A673 (cell line): ENCODE results near the gene PPA2. TPM values are rescaled to one million over a fixed set of nuclear protein-coding genes. Genes with fewer than 3 reads are reported as not detected.

Source experiments
- BruUV-seq: library from RNA; stranded (reverse); fragments of 400-500 nt; replicated peaks from 2 replicates; lab custom pipeline; 2021; lab: Mats Ljungman, UMichigan
- CTCF ChIA-PET: fragments of 300-600 bp; sonication (Branson Sonifier 250); formaldehyde crosslinking; loops from one replicate; lab custom pipeline; 2022; ENCODE audit warnings: antibody characterized with exemption; lab: Charles Lee
- POLR2A ChIA-PET: fragments of 300-600 bp; sonication (Branson Sonifier 250); formaldehyde crosslinking; loops from one replicate; lab custom pipeline; 2022; ENCODE audit warnings: antibody characterized with exemption; ENCODE audit not compliant: low non-redundant PET; lab: Charles Lee
- DNase-seq: peaks from one replicate; pipeline ENCODE4 v3.0.0-alpha.2; 2015; ENCODE audit warnings: low spot score
- H3K27ac ChIP-seq: fragments of 200-600 bp; sonication (generic); 2 replicates; pipeline ENCODE4 v1.5.1; 2016; ENCODE audit warnings: mixed run types, low read depth, mild to moderate bottlenecking, mixed read lengths, antibody characterized with exemption, low read length; ENCODE audit not compliant: poor library complexity, severe bottlenecking
- H3K27me3 ChIP-seq: fragments of 200-600 bp; sonication (generic); replicated peaks from 2 replicates; pipeline ENCODE4 v1.6.1; 2017; ENCODE audit warnings: mixed run types, low read depth, mild to moderate bottlenecking, mixed read lengths, antibody characterized with exemption, low read length; ENCODE audit not compliant: insufficient read depth, poor library complexity
- H3K36me3 ChIP-seq: fragments of 200-600 bp; sonication (generic); 2 replicates; pipeline ENCODE4 v1.6.1; 2016; ENCODE audit warnings: mixed run types, mild to moderate bottlenecking, mixed read lengths, antibody characterized with exemption, low read length; ENCODE audit not compliant: insufficient read depth, poor library complexity, severe bottlenecking
- H3K4me1 ChIP-seq: fragments of 200-600 bp; sonication (generic); 2 replicates; pipeline ENCODE4 v1.6.1; 2017; ENCODE audit warnings: mixed run types, mild to moderate bottlenecking, mixed read lengths, antibody characterized with exemption, low read length; ENCODE audit not compliant: insufficient read depth, poor library complexity, severe bottlenecking
- H3K4me3 ChIP-seq: fragments of 200-600 bp; sonication (generic); 2 replicates; pipeline ENCODE4 v1.5.1; 2016; ENCODE audit warnings: low read depth, mixed run types, mild to moderate bottlenecking, mixed read lengths, low read length; ENCODE audit not compliant: poor library complexity, severe bottlenecking
- H3K9me3 ChIP-seq: fragments of 200-600 bp; sonication (generic); 2 replicates; pipeline ENCODE4 v1.6.1; 2016; ENCODE audit warnings: mixed run types, low read depth, mild to moderate bottlenecking, mixed read lengths, antibody characterized with exemption, low read length; ENCODE audit not compliant: poor library complexity, severe bottlenecking
- CTCF ChIP-seq: fragments of 300-800, 200-600 bp; sonication (generic); conservative IDR thresholded peaks from 2 replicates; pipeline ENCODE4 v1.5.1; 2017; ENCODE audit warnings: low read depth, mild to moderate bottlenecking, antibody characterized with exemption, low read length, moderate library complexity, mixed read lengths
- EZH2 ChIP-seq: fragments of 200-600 bp; sonication (generic); IDR thresholded peaks from 2 replicates; pipeline ENCODE4 v1.6.1; 2017; ENCODE audit warnings: borderline replicate concordance, low read depth, mild to moderate bottlenecking, mixed read lengths, antibody characterized with exemption, low read length; ENCODE audit not compliant: poor library complexity, severe bottlenecking
- intact Hi-C: fragments of 100-400 bp; cut with micrococcal nuclease; formaldehyde crosslinking; loops from one replicate; pipeline ENCODE4 v1.10.0; 2022; ENCODE audit not compliant: unreplicated experiment
- total RNA-seq: library from RNA; stranded (reverse); gene quantifications from 2 replicates; pipeline ENCODE4 v1.2.3, GENCODE V29; 2021

The PPA2 gene
- total RNA-seq, 1 experiment from 2014 or later = 136 TPM

- Histone ChIP-seq H3K27ac (no peak overlapping the region), H3K4me3 (no peak overlapping the region), H3K4me1 (no peaks in the 10 kb centered on the region), H3K36me3 (no peaks in the 10 kb centered on the region), H3K9me3 (no peaks in the 10 kb centered on the region), H3K27me3 (no peaks in the 10 kb centered on the region)
- DNase-seq = no peak
- POLR2A ChIA-PET = no interaction called here
- no peak for TF ChIP-seq EZH2
- TF ChIP-seq CTCF = no peak
- BruUV-seq = no TSS peak
- CTCF ChIA-PET = no interaction called here
- intact Hi-C loops = no loop called here
Observed at GRCh38 chr4:105329081-105329480, 144.8 kb downstream of the PPA2 start.

- BruUV-seq = no TSS peak
- intact Hi-C loops = no loop called here
- CTCF ChIA-PET = no interaction called here
- H3K36me3 ChIP-seq = no peaks in the 10 kb centered on the region
- no peaks in the 10 kb centered on the region for H3K4me1 ChIP-seq
- no peak overlapping the region for H3K27ac ChIP-seq
- H3K9me3 ChIP-seq = no peaks in the 10 kb centered on the region
- POLR2A ChIA-PET = no interaction called here
- no peak for DNase-seq
- H3K4me3 ChIP-seq = no peak overlapping the region
- no peaks in the 10 kb centered on the region for H3K27me3 ChIP-seq
- no peak for TF ChIP-seq CTCF
- TF ChIP-seq EZH2 = no peak
Observed at GRCh38 chr4:105327956-105328355, 145.9 kb downstream of the PPA2 start.

DNA sequence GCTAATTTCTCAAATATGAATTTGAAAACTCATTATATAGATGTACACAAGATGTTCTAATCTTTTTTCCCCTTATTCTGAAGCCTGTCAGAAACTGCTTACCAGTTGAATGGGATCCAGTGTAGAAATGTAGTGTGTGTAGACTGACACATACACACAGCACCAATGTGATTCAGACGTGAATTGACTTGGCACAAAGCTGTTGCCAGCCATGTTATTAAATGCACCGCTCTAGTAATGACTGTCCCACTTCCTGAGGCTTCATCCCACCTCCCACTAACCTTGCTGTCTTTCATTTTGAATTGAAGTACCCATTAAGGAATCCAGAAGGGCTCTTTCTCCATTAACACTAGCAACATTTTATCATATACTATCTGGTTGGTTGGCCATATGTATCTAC lies 146.6 kb downstream of the PPA2 start:
- CTCF ChIA-PET = no interaction called here
- POLR2A ChIA-PET = no interaction called here
- no TSS peak for BruUV-seq
- no peaks in the 10 kb centered on the region for H3K9me3 ChIP-seq
- H3K27me3 ChIP-seq = no peaks in the 10 kb centered on the region
- DNase-seq = no peak
- no peak for TF ChIP-seq EZH2
- no peak for TF ChIP-seq CTCF
- no peak overlapping the region for H3K27ac ChIP-seq
- H3K36me3 ChIP-seq = no peaks in the 10 kb centered on the region
- intact Hi-C loops = no loop called here
- H3K4me3 ChIP-seq = no peak overlapping the region
- no peaks in the 10 kb centered on the region for H3K4me1 ChIP-seq

Other genes with a start within 250 kb of the PPA2 start
- gene ARHGEF38, start 78.6 kb upstream of the PPA2 start, total RNA-seq = not detected in 2 replicates
- gene INTS12, start 234.6 kb upstream of the PPA2 start, total RNA-seq = 28.3 and 30.2 TPM in 2 replicates
- 25.0 and 29.0 TPM in 2 replicates for gene GSTCD, start 234.7 kb upstream of the PPA2 start, total RNA-seq